ENCODE measurements around the gene PLCD4.

PLCD4 gene

GRCh38 chr2:218659988-218660358 lies 52.3 kb downstream of the PLCD4 start:
- DNase-seq (ENCODE audit: low read depth in 1 of 2, low spot score in 1 of 2) = no peak
- in situ Hi-C loops (cut with HindIII; ENCODE audit: low pct_unique_long_range_greater_than_20kb, low sequenced_read_pairs) = no loop called here

GRCh38 chr2:218662377-218662776 lies 54.7 kb downstream of the PLCD4 start:
- TF ChIP-seq JUND (IDR thresholded peaks at IDR 0.05; ENCODE audit: low read depth) = no peak
- in situ Hi-C loops (cut with HindIII; ENCODE audit: low pct_unique_long_range_greater_than_20kb, low sequenced_read_pairs) = no loop called here
- DNase-seq (ENCODE audit: low read depth in 1 of 2, low spot score in 1 of 2) = no peak

More at GRCh38 chr2:218659988-218660358, 52.3 kb downstream of the PLCD4 start:
- no peak for TF ChIP-seq JUND (IDR thresholded peaks at IDR 0.05; ENCODE audit: low read depth)

GRCh38 chr2:218662827-218663226 lies 55.1 kb downstream of the PLCD4 start:
- no peak for TF ChIP-seq JUND (IDR thresholded peaks at IDR 0.05; ENCODE audit: low read depth)
- in situ Hi-C loops (cut with HindIII; ENCODE audit: low pct_unique_long_range_greater_than_20kb, low sequenced_read_pairs) = no loop called here
- no peak for DNase-seq (ENCODE audit: low read depth in 1 of 2, low spot score in 1 of 2)

- TF ChIP-seq JUND (IDR thresholded peaks at IDR 0.05; ENCODE audit: low read depth) = no peak
- no peak for DNase-seq (ENCODE audit: low read depth in 1 of 2, low spot score in 1 of 2)
- in situ Hi-C loops (cut with HindIII; ENCODE audit: low pct_unique_long_range_greater_than_20kb, low sequenced_read_pairs) = no loop called here
Measured at GRCh38 chr2:218663901-218664300, 56.2 kb downstream of the PLCD4 start.

GRCh38 chr2:218664653-218665052 lies 57.0 kb downstream of the PLCD4 start:
- no peak for TF ChIP-seq JUND (IDR thresholded peaks at IDR 0.05; ENCODE audit: low read depth)
- in situ Hi-C loops (cut with HindIII; ENCODE audit: low pct_unique_long_range_greater_than_20kb, low sequenced_read_pairs) = no loop called here
- no peak for DNase-seq (ENCODE audit: low read depth in 1 of 2, low spot score in 1 of 2)

- in situ Hi-C loops (cut with HindIII; ENCODE audit: low pct_unique_long_range_greater_than_20kb, low sequenced_read_pairs) = no loop called here
- no peak for TF ChIP-seq JUND (IDR thresholded peaks at IDR 0.05; ENCODE audit: low read depth)
- no peak for DNase-seq (ENCODE audit: low read depth in 1 of 2, low spot score in 1 of 2)
Measured at GRCh38 chr2:218671097-218671653, 63.5 kb downstream of the PLCD4 start.

- DNase-seq (ENCODE audit: low read depth in 1 of 2, low spot score in 1 of 2) = peak; percentile 67 to 86
- in situ Hi-C loops (cut with HindIII; ENCODE audit: low pct_unique_long_range_greater_than_20kb, low sequenced_read_pairs) = no loop called here
- no peak for TF ChIP-seq JUND (IDR thresholded peaks at IDR 0.05; ENCODE audit: low read depth)
Measured at GRCh38 chr2:218671654-218672566, 64.2 kb downstream of the PLCD4 start, which contains the start of the genes RNF25 and STK36. RNF25 (minus strand) TSS chr2:218672002; CDS start chr2:218671970, 32 bp downstream. STK36 (plus strand) TSS chr2:218672086; CDS start chr2:218672830, 744 bp downstream.

- in situ Hi-C loops (cut with HindIII; ENCODE audit: low pct_unique_long_range_greater_than_20kb, low sequenced_read_pairs) = no loop called here
- no peak for TF ChIP-seq JUND (IDR thresholded peaks at IDR 0.05; ENCODE audit: low read depth)
Measured at GRCh38 chr2:218679119-218679518, 71.4 kb downstream of the PLCD4 start.

GRCh38 chr2:218680061-218680460 lies 72.4 kb downstream of the PLCD4 start:
- no peak for TF ChIP-seq JUND (IDR thresholded peaks at IDR 0.05; ENCODE audit: low read depth)
- in situ Hi-C loops (cut with HindIII; ENCODE audit: low pct_unique_long_range_greater_than_20kb, low sequenced_read_pairs) = no loop called here
- DNase-seq (ENCODE audit: low read depth in 1 of 2, low spot score in 1 of 2) = no peak

More at GRCh38 chr2:218679119-218679518, 71.4 kb downstream of the PLCD4 start:
- DNase-seq (ENCODE audit: low read depth in 1 of 2, low spot score in 1 of 2) = no peak
